ENCODE measurements around the gene TIRAP.
"Not testable (repeated sequence)": the region's sequence is repeated elsewhere in the genome, so short reads cannot be mapped to it uniquely, and the experiment has no call there.

The TIRAP gene

GRCh38 chr11:126288237-126288636, 5.3 kb downstream of the TIRAP start:
- no peak for DNase-seq

- DNase-seq = no peak
These were observed 8.0 kb downstream of the TIRAP start for GRCh38 chr11:126290887-126291286.

- no peak for DNase-seq
These were observed 10.8 kb downstream of the TIRAP start for GRCh38 chr11:126293726-126294125.

GRCh38 chr11:126297004-126297403, 14.1 kb downstream of the TIRAP start:
- no peak for DNase-seq

GRCh38 chr11:126303623-126304456, 20.9 kb downstream of the TIRAP start, which contains the start of gene DCPS:
DCPS (plus strand) TSS chr11:126304060; CDS start chr11:126304081, 21 bp downstream.
- DNase-seq = peak; percentile 82

- DNase-seq = no peak
These were observed 21.7 kb downstream of the TIRAP start for GRCh38 chr11:126304457-126305075.

- no peak for DNase-seq
These were observed 22.8 kb downstream of the TIRAP start for GRCh38 chr11:126305699-126306098.

GRCh38 chr11:126307706-126308105, 24.8 kb downstream of the TIRAP start:
- DNase-seq = no peak

GRCh38 chr11:126308271-126308671, 25.4 kb downstream of the TIRAP start:
- DNase-seq = no peak

GRCh38 chr11:126308771-126309170, 25.9 kb downstream of the TIRAP start:
- DNase-seq = not testable (repeated sequence)

GRCh38 chr11:126310200-126310991, 27.5 kb downstream of the TIRAP start:
- peak; percentile 48 for DNase-seq

- DNase-seq = no peak
These were observed 28.1 kb downstream of the TIRAP start for GRCh38 chr11:126310992-126311310.

GRCh38 chr11:126311401-126312291, 28.8 kb downstream of the TIRAP start:
- DNase-seq = no peak

GRCh38 chr11:126312961-126313360, 30.1 kb downstream of the TIRAP start:
- DNase-seq = no peak

- DNase-seq = no peak
These were observed 30.9 kb downstream of the TIRAP start for GRCh38 chr11:126313826-126314225.

- no peak for DNase-seq
These were observed 34.5 kb downstream of the TIRAP start for GRCh38 chr11:126317432-126317755.

GRCh38 chr11:126317756-126318573, 35.1 kb downstream of the TIRAP start:
- no peak for DNase-seq

GRCh38 chr11:126318574-126319373, 35.9 kb downstream of the TIRAP start:
- no peak for DNase-seq

- no peak for DNase-seq
These were observed 36.5 kb downstream of the TIRAP start for GRCh38 chr11:126319374-126319740.

- no peak for DNase-seq
These were observed 40.1 kb downstream of the TIRAP start for GRCh38 chr11:126322996-126323395.

All from stimulated activated naive CD4-positive, alpha-beta T cell treated with Interleukin-2 at 50 U/mL for 16 hours (primary cell).